Transverse colon (tissue), 4 donors: ENCODE results near the gene ZFPL1. TPM values are rescaled to one million over a fixed set of nuclear protein-coding genes. Genes with fewer than 3 reads are reported as not detected.

Source experiments
- DNase-seq: peaks from one replicate; pipeline ENCODE4 v3.0.0-alpha.2; 2019
- H3K27ac ChIP-seq, 4 donors: fragments of 200-600 bp; sonication (generic); 2 replicates each; pipeline ENCODE4 v1.5.1; 2016 to 2018; ENCODE audit warnings: inconsistent platforms in 4 of 4
- H3K27me3 ChIP-seq: fragments of 200-600 bp; sonication (generic); 2 replicates; pipeline ENCODE4 v1.5.1; 2017; ENCODE audit warnings: inconsistent platforms
- H3K36me3 ChIP-seq, 4 donors: fragments of 200-600 bp; sonication (generic); 2 replicates each; pipeline ENCODE4 v1.5.1; 2017 to 2019; ENCODE audit warnings: inconsistent platforms in 4 of 4
- H3K4me1 ChIP-seq, 4 donors: fragments of 200-600 bp; sonication (generic); 2 replicates each; pipeline ENCODE4 v1.5.1; 2017 to 2020; ENCODE audit warnings: inconsistent platforms in 4 of 4
- H3K4me3 ChIP-seq, 4 donors: fragments of 200-600 bp; sonication (generic); 1 replicate in 1 of 4; 2 replicates in 3 of 4; pipeline versions ENCODE4 v1.5.1 to v1.6.1; 2017 to 2019; ENCODE audit warnings: inconsistent platforms in 4 of 4
- H3K9me3 ChIP-seq, 2 donors: fragments of 200-600 bp; sonication (generic); 2 replicates each; pipeline ENCODE4 v1.5.1; 2017 to 2019; ENCODE audit warnings: inconsistent platforms in 2 of 2
- CTCF ChIP-seq, 5 experiments: fragments of 200-600 bp in 3 of 5; fragments of 450-650 bp in 2 of 5; sonication (generic) in 3 of 5; IDR thresholded peaks; 1 replicate in 2 of 5; 2 replicates in 3 of 5; pipeline ENCODE4 v1.5.1; 2016 to 2017; ENCODE audit warnings: antibody characterized with exemption in 5 of 5, inconsistent platforms in 3 of 5, mild to moderate bottlenecking in 2 of 5, moderate library complexity in 1 of 5
- EP300 ChIP-seq: sonication (generic); formaldehyde crosslinking; IDR thresholded peaks from one replicate; pipeline ENCODE4 v1.6.1; 2017; ENCODE audit warnings: antibody characterized with exemption, low read depth
- POLR2A ChIP-seq: fragments of 450-650 bp; IDR thresholded peaks from one replicate; pipeline ENCODE4 v1.6.1; 2016; ENCODE audit warnings: antibody characterized with exemption, mild to moderate bottlenecking, moderate library complexity
- POLR2AphosphoS5 ChIP-seq, 3 donors: sonication (generic); formaldehyde crosslinking; IDR thresholded peaks; one replicate each; pipeline ENCODE4 v1.6.1; 2016; ENCODE audit warnings: antibody characterized with exemption in 3 of 3
- WGBS, 2 donors: methylation state at CpG; one replicate each; pipeline ENCODE4 v1.1.5; 2018; ENCODE audit warnings: low coverage in 1 of 2; 5-methylcytosine and 5-hydroxymethylcytosine counted together
- in situ Hi-C, 4 donors: fragments of 200-750 bp; cut with MboI; loops; one replicate each; pipeline versions ENCODE4 v1.15.0 to v1.15.1; 2017; ENCODE audit warnings: low sequenced_read_pairs in 3 of 4, low pct_ligation_motif_present in 1 of 4, low pct_unique_long_range_greater_than_20kb in 1 of 4
- intact Hi-C: fragments of 100-400 bp; cut with DNase I; formaldehyde crosslinking; loops from one replicate; pipeline ENCODE4 v1.15.1; 2023; ENCODE audit warnings: low total_unique reads
- total RNA-seq, 4 donors: library from RNA; depleted of rRNA; stranded (reverse); fragments of >200 nt; gene quantifications; one replicate each; pipeline ENCODE4 v1.1.0, GENCODE V29; 2016

ZFPL1 gene
- total RNA-seq, 4 donors from 2014 or later: 44.5 to 105 (median 64.2) TPM

DNA sequence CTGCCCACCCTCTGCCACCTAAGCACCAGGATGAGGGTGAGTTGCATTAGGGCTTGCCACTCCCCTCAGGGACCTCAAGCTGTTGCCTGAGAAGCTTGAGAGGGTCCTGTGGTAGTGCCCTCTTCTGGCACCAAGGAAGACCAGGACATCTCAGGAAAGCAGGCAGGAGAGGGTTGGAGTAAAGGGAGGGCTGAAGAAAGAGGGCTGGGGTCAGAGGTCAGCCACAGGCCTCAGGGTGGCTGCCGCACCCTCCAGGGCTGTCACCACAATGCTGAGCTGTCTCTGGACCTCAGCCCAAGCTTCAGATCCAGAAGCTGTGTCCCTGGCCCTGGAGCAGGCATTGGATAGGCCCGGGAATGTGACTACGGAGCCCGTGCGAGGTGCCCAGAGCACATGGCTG is 39.0 kb upstream of the ZFPL1 start:
- 94% methylated on average over 5 of the region's 5 CpGs; no CpG with 5 or more reads in 1 of the 2 donors for WGBS, 2 donors
- in situ Hi-C loops: no loop called here
- no peak for DNase-seq
- H3K4me1 ChIP-seq: peaks cover 10 to 45% (median 24%) of the 10 kb centered on the region in 4 donors
- H3K4me3 ChIP-seq: no peak overlapping the region
- no peak overlapping the region for H3K27ac ChIP-seq
- no peaks in the 10 kb centered on the region for H3K9me3 ChIP-seq
- intact Hi-C loops: no loop called here
- no peaks in the 10 kb centered on the region for H3K27me3 ChIP-seq
- TF ChIP-seq CTCF (IDR thresholded peaks at IDR 0.05) (no peak), POLR2A (no peak), POLR2AphosphoS5 (IDR thresholded peaks at IDR 0.05) (no peak), EP300 (no peak)
- no peaks in the 10 kb centered on the region for H3K36me3 ChIP-seq

GRCh38 chr11:65045728-65046127 is 38.3 kb upstream of the ZFPL1 start:
- DNase-seq: no peak
- H3K36me3 ChIP-seq: no peaks in the 10 kb centered on the region
- H3K4me1 ChIP-seq: peaks cover 5 to 38% (median 21%) of the 10 kb centered on the region in 4 donors
- H3K27me3 ChIP-seq: no peaks in the 10 kb centered on the region
- WGBS, 2 donors: 92% methylated on average over 6 of the region's 7 CpGs; no CpG with 5 or more reads in 1 of the 2 donors
- no peak overlapping the region for H3K27ac ChIP-seq
- no peaks in the 10 kb centered on the region for H3K9me3 ChIP-seq
- TF ChIP-seq CTCF (IDR thresholded peaks at IDR 0.05): no peak
- TF ChIP-seq POLR2AphosphoS5 (IDR thresholded peaks at IDR 0.05): no peak
- no peak for TF ChIP-seq EP300
- TF ChIP-seq POLR2A: no peak
- in situ Hi-C loops (no loop called here), intact Hi-C loops (no loop called here)
- H3K4me3 ChIP-seq: no peak overlapping the region

- H3K27ac ChIP-seq: peak overlapping the region; percentile 20 to 39 (median 34)
- no peak for TF ChIP-seq EP300
- no peak for TF ChIP-seq POLR2A
- no peak for TF ChIP-seq POLR2AphosphoS5 (IDR thresholded peaks at IDR 0.05)
- TF ChIP-seq CTCF (IDR thresholded peaks at IDR 0.05): no peak
- DNase-seq: no peak
Observed at GRCh38 chr11:65047581-65048422, 36.2 kb upstream of the ZFPL1 start.

GRCh38 chr11:65051398-65051858 is 32.6 kb upstream of the ZFPL1 start:
- intact Hi-C loops: no loop called here
- in situ Hi-C loops: no loop called here

More at GRCh38 chr11:65047581-65048422, 36.2 kb upstream of the ZFPL1 start:
- Histone ChIP-seq H3K36me3 (no peaks in the 10 kb centered on the region), H3K27me3 (no peaks in the 10 kb centered on the region), H3K9me3 (no peaks in the 10 kb centered on the region), H3K4me3 (peak overlapping the region; percentile 16 to 52 (median 30)), H3K4me1 (peaks cover 0 to 26% (median 10%) of the 10 kb centered on the region in 4 donors)
- in situ Hi-C loops: no loop called here
- intact Hi-C loops: no loop called here
- 36 to 60% methylated on average over 2 to 52 of the region's 56 CpGs for WGBS, 2 donors

More at GRCh38 chr11:65051398-65051858, 32.6 kb upstream of the ZFPL1 start:
- Histone ChIP-seq H3K36me3 (no peaks in the 10 kb centered on the region), H3K9me3 (no peaks in the 10 kb centered on the region), H3K27ac (no peak overlapping the region), H3K27me3 (no peaks in the 10 kb centered on the region), H3K4me1 (peaks cover 0 to 13% (median 6%) of the 10 kb centered on the region in 4 donors), H3K4me3 (no peak overlapping the region)
- no peak for DNase-seq
- TF ChIP-seq CTCF (IDR thresholded peaks at IDR 0.05): no peak
- TF ChIP-seq EP300: no peak
- no peak for TF ChIP-seq POLR2AphosphoS5 (IDR thresholded peaks at IDR 0.05)
- no peak for TF ChIP-seq POLR2A
- WGBS, 2 donors: 52 to 76% methylated on average over 2 to 9 of the region's 9 CpGs
